ENCODE results near the gene FH.

FH gene

GRCh38 chr1:241495741-241496140 lies 23.8 kb downstream of the FH start:
- H3K4me3 ChIP-seq (ENCODE audit: low read length) = no peak overlapping the region
- TF ChIP-seq ZNF274 (IDR thresholded peaks at IDR 0.05; ENCODE audit: low read depth, low read length) = no peak

- H3K4me3 ChIP-seq (ENCODE audit: low read length) = no peak overlapping the region
- TF ChIP-seq ZNF274 (IDR thresholded peaks at IDR 0.05; ENCODE audit: low read depth, low read length) = no peak
Measured at GRCh38 chr1:241488739-241489138, 30.8 kb downstream of the FH start.

GRCh38 chr1:241485554-241485992 lies 34.0 kb downstream of the FH start:
- TF ChIP-seq ZNF274 (IDR thresholded peaks at IDR 0.05; ENCODE audit: low read depth, low read length) = no peak
- no peak overlapping the region for H3K4me3 ChIP-seq (ENCODE audit: low read length)

- no peak overlapping the region for H3K4me3 ChIP-seq (ENCODE audit: low read length)
- no peak for TF ChIP-seq ZNF274 (IDR thresholded peaks at IDR 0.05; ENCODE audit: low read depth, low read length)
Measured at GRCh38 chr1:241485145-241485544, 34.4 kb downstream of the FH start.

- H3K4me3 ChIP-seq (ENCODE audit: low read length) = no peak overlapping the region
- no peak for TF ChIP-seq ZNF274 (IDR thresholded peaks at IDR 0.05; ENCODE audit: low read depth, low read length)
Measured at GRCh38 chr1:241482761-241483250, 36.7 kb downstream of the FH start.

- TF ChIP-seq ZNF274 (IDR thresholded peaks at IDR 0.05; ENCODE audit: low read depth, low read length) = no peak
- no peak overlapping the region for H3K4me3 ChIP-seq (ENCODE audit: low read length)
Measured at GRCh38 chr1:241479294-241479693, 40.3 kb downstream of the FH start.

- no peak for TF ChIP-seq ZNF274 (IDR thresholded peaks at IDR 0.05; ENCODE audit: low read depth, low read length)
- no peak overlapping the region for H3K4me3 ChIP-seq (ENCODE audit: low read length)
Measured at GRCh38 chr1:241475671-241476070, 43.9 kb downstream of the FH start.

GRCh38 chr1:241473026-241473425 lies 46.5 kb downstream of the FH start:
- no peak overlapping the region for H3K4me3 ChIP-seq (ENCODE audit: low read length)
- no peak for TF ChIP-seq ZNF274 (IDR thresholded peaks at IDR 0.05; ENCODE audit: low read depth, low read length)

GRCh38 chr1:241470908-241471590 lies 48.5 kb downstream of the FH start:
- TF ChIP-seq ZNF274 (IDR thresholded peaks at IDR 0.05; ENCODE audit: low read depth, low read length) = no peak
- no peak overlapping the region for H3K4me3 ChIP-seq (ENCODE audit: low read length)

GRCh38 chr1:241470361-241470760 lies 49.2 kb downstream of the FH start:
- no peak for TF ChIP-seq ZNF274 (IDR thresholded peaks at IDR 0.05; ENCODE audit: low read depth, low read length)
- no peak overlapping the region for H3K4me3 ChIP-seq (ENCODE audit: low read length)

GRCh38 chr1:241465673-241466072 lies 53.9 kb downstream of the FH start:
- no peak for TF ChIP-seq ZNF274 (IDR thresholded peaks at IDR 0.05; ENCODE audit: low read depth, low read length)
- H3K4me3 ChIP-seq (ENCODE audit: low read length) = no peak overlapping the region

GRCh38 chr1:241464985-241465384 lies 54.6 kb downstream of the FH start:
- no peak overlapping the region for H3K4me3 ChIP-seq (ENCODE audit: low read length)
- no peak for TF ChIP-seq ZNF274 (IDR thresholded peaks at IDR 0.05; ENCODE audit: low read depth, low read length)

GRCh38 chr1:241462391-241462790 lies 57.2 kb downstream of the FH start:
- no peak overlapping the region for H3K4me3 ChIP-seq (ENCODE audit: low read length)
- TF ChIP-seq ZNF274 (IDR thresholded peaks at IDR 0.05; ENCODE audit: low read depth, low read length) = no peak

GRCh38 chr1:241460098-241460873 lies 59.3 kb downstream of the FH start:
- H3K4me3 ChIP-seq (ENCODE audit: low read length) = no peak overlapping the region
- no peak for TF ChIP-seq ZNF274 (IDR thresholded peaks at IDR 0.05; ENCODE audit: low read depth, low read length)

GRCh38 chr1:241459186-241459802 lies 60.3 kb downstream of the FH start:
- no peak overlapping the region for H3K4me3 ChIP-seq (ENCODE audit: low read length)
- no peak for TF ChIP-seq ZNF274 (IDR thresholded peaks at IDR 0.05; ENCODE audit: low read depth, low read length)

All from GM08714 (cell line).